Fibroblast of skin of left quadriceps (primary cell): ENCODE data around the gene GSS.

Experiments
- DNase-seq, 2 experiments: peaks; one replicate each; pipeline ENCODE4 v3.0.0-alpha.2; 2013; ENCODE audit warnings: low read depth in 2 of 2

The GSS gene

GRCh38 chr20:34993941-34994508, 38.4 kb upstream of the GSS start:
- no peak for DNase-seq

- no peak for DNase-seq
These were observed 37.3 kb upstream of the GSS start for GRCh38 chr20:34992751-34993417.

GRCh38 chr20:34990661-34991214, 35.1 kb upstream of the GSS start:
- DNase-seq = no peak

GRCh38 chr20:34990231-34990630, 34.6 kb upstream of the GSS start:
- no peak for DNase-seq

- DNase-seq = no peak
These were observed 34.1 kb upstream of the GSS start for GRCh38 chr20:34989670-34990069.

GRCh38 chr20:34989118-34989517, 33.5 kb upstream of the GSS start:
- no peak for DNase-seq

- no peak for DNase-seq
These were observed 32.6 kb upstream of the GSS start for GRCh38 chr20:34988191-34988540.

GRCh38 chr20:34987288-34988190, 31.9 kb upstream of the GSS start:
- no peak for DNase-seq

- DNase-seq = no peak
These were observed 31.0 kb upstream of the GSS start for GRCh38 chr20:34986311-34987287.

- no peak for DNase-seq
These were observed 30.1 kb upstream of the GSS start for GRCh38 chr20:34985461-34986310.

GRCh38 chr20:34984756-34985261, 29.2 kb upstream of the GSS start:
- no peak for DNase-seq

GRCh38 chr20:34983995-34984735, 28.6 kb upstream of the GSS start:
- DNase-seq = no peak

- no peak for DNase-seq
These were observed 27.6 kb upstream of the GSS start for GRCh38 chr20:34983089-34983820.

- no peak for DNase-seq
These were observed 26.9 kb upstream of the GSS start for GRCh38 chr20:34982270-34983088.

GRCh38 chr20:34980543-34981233, 25.1 kb upstream of the GSS start:
- no peak for DNase-seq

GRCh38 chr20:34979366-34980153, 24.0 kb upstream of the GSS start:
- DNase-seq = no peak
